Loucy (cell line): ENCODE results near the gene NFKBIB.
"Not testable (repeated sequence)": the region's sequence is repeated elsewhere in the genome, so short reads cannot be mapped to it uniquely, and the experiment has no call there.

Source experiments
- CTCF ChIP-seq: fragments of 200-600 bp; sonication (generic); conservative IDR thresholded peaks from 2 replicates; pipeline ENCODE4 v1.5.1; 2014; ENCODE audit warnings: mild to moderate bottlenecking, antibody characterized with exemption, low read length
- EZH2phosphoT487 ChIP-seq: fragments of 200-600 bp; IDR thresholded peaks from 2 replicates; pipeline ENCODE4 v1.6.1; 2018; ENCODE audit warnings: antibody characterized with exemption, mild to moderate bottlenecking, moderate library complexity, borderline replicate concordance

GRCh38 chr19:38884691-38885090 is 15.1 kb upstream of the NFKBIB start:
- TF ChIP-seq CTCF, EZH2phosphoT487: not testable (repeated sequence)
